HG02623 (cell line): ENCODE results near the gene UNC50.
"Not testable (repeated sequence)": the region's sequence is repeated elsewhere in the genome, so short reads cannot be mapped to it uniquely, and the experiment has no call there.

Experiments used
- ATAC-seq: cut with Tn5 transposase; IDR thresholded peaks from one replicate; pipeline ENCODE4 v1.9.1; 2021; ENCODE audit warnings: moderate library complexity; ENCODE audit not compliant: unreplicated experiment

UNC50 gene

DNA sequence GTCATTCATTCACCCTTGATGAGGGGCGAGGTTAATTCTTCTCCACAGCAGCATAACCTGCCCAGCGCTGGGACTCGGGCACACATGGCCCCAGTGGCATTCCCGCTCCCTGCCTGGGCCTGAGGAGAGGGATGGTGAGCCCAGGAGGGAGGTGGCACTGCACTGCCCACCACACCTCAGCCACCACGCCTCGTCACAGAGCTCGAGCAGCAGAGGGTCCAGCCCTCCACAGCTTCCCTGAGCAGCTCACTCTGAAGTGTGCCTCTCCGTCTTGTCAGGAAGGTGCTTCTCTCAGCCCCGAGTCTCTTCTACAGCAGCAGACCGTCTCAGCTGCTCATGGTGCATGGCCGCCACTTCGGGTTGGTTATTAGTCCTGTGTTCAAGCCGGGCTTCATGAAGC lies 35.0 kb upstream of the UNC50 start:
- ATAC-seq = no peak

DNA sequence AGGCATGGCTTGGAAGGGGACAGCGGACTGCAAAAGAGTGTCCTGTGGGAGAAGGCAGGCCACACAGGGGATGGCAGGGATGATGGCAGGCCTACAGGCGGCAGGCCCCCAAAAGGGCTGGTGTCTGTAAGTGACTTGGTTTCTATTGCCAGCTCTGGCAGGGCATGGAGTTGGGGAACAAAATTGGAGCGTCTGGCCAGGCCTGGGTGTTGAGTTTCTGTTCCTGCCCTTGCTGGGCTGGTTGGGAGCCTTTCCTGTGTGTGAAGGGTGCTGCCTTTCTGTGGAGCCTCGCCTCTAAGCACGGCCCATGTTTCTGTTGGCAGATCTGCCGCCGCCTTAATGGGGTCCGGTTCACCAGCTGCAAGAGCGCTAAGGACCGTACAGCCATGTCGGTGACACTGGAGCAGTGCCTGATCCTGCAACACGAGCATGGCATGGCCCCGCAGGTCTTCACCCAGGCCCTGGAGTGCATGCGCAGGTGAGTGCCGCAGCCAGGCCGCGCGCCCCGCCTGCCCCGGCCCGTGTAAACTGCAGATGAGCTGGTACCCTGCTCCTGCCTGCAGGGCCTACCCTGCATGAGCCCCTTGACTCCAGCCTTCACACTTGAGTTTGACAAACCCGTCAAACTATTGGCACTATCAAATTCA lies 31.6 kb upstream of the UNC50 start:
- no peak for ATAC-seq

DNA sequence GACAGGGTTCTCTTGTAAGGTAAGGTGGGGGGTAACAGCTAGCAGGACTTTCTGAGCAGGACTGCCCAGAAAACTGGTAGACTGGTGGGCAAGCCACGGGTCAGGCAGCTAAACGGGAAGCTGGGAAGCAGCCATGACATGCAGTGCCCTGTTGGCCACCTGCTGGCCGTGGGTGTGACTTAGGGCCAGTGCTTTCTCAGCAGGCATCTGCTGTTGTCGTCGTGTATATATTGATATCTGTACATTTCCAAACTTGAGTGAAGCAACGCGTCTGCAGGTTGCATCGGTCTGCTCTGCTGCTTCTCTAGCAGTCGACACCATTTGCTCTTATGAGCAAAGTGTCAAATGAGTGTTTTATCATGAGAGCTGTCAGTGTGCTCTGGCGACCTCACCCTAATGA lies 31.1 kb upstream of the UNC50 start:
- ATAC-seq = no peak

DNA sequence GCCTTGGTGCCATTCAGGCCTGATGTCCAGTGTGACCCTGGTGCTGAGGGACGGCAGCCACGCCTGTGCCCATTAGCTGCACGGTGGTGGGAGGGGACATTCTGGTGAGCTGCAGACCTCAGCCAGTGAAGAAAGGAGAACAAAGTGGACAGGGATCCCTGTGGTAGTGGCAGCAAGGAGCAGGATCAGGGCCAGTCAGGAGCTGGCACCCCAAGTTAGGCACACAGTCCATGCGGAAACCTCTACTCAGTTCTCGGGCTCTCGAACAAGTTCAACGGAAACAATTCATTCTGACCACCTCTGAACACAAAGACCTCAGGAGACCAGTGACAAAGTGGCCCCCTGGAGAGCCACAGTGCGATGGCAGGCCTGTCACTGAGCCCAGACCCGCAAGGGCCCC lies 30.2 kb upstream of the UNC50 start:
- ATAC-seq = no peak

DNA sequence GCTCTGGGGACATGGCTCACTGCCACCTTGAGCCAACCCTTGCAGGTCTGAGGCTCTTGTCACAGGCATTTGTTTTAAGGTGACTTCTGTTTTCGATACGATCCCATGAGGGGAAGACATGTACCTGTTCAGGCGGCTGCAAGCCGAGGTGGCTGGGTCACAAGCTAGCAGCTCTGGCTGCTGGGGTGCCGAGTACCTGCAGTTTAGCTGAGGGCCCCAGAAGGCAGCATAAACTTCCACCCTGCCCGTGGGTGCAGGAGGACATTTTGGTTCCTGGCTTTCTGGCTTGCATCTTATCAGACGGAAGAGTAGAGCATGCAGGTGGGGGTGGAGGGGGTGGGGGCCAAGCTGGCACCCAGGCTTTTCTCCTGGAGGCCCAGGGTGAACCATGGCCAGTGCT lies 28.5 kb upstream of the UNC50 start:
- no peak for ATAC-seq

DNA sequence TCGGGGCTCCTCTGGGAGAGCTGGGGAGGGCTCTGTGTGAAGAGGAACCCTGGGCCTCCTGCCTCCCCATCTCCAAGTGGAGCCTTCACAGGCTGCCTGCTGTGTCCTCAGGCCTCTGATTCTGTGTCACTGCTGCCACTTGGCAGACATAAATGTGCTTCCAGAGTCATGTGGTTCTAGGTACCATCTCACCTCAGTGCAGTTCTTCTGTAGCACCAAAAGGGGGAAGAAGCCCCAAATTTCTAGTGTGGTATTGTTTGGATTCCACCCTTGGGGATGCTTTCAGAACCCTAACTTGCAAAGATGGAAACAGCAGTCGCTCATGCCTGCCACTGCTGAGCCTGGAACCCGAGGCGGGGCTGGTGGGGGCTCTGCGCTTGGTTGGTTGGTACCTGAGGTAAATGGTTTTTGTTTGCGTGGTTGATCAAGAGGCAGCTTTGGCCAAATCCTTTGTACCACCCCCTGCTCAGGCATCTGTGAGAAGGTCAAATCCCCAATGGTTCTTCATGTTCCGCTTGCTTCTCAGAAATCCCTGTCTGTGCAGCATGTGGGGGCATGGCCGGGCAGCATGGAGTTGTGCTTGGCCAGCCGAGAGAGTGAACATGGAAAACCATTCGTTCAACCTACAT lies 27.6 kb upstream of the UNC50 start:
- ATAC-seq = no peak

DNA sequence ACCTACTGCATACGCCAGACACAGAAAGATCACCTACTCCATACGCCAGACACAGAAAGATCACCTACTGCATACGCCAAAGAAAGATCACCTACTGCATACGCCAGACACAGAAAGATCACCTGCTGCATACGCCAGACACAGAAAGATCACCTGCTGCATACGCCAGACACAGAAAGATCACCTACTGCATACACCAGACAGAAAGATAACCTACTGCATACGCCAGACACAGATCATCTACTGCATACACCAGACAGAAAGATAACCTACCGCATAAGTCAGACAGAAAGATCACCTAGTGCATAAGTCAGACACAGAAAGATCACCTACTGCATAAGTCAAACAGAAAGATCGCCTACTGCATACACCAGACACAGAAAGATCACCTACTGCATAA lies 25.9 kb upstream of the UNC50 start:
- ATAC-seq = no peak

DNA sequence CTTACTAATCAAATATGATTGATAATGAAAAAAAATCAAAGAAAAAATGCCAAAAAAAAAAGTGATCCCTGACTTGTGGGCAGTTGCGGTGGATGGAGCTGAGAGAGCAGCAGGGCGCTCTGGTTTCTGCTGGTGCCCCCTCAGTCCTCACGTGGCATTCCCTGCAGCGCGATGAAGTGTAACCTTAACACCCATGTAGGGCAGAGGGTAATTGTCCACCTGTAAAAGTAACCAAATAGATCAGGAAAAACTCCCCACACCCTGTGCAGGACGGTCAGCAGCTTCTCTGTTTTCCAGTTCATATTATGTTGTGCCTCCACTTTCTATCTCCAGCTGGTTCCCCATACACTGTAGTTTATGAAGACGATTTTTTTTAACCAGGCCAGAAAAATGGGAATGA lies 25.1 kb upstream of the UNC50 start:
- ATAC-seq = no peak

DNA sequence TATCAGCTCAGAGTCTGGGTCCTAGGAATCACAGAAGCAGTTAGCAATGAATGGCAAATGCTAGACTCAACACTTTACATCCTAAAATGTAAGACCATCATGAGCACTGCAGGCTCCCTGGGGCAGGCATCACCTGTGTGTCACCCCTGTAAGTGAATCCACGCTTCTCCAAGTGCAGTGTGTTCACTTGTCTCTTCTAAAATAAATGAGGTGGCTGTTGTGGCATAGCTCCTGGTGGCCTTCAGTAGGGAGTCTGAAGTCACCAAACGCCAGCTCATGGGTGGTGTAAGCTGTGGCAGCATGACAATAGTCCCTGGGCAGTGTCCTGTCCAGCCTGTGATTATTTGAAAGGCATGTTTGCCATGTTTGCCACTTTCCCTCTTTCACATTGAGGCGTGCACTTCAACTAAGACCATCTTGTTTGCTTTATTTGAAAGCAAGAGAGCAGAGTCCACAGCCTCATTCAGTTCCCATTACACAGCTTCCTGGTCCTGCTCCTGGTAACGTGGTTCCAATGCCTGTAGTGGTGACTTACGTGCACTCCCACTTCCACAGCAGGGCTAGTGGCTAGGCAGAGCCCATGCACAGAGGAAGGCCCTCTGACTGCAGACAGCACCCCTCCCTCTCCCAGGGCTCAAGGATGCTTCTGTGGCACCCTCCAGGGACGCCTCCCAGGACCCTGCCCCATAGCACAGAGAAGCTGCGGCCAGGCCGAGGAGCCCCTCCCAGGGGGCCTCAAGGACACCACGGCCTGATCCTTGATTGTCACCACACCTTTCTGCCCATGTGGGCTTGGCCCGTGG lies 24.4 kb upstream of the UNC50 start:
- ATAC-seq = no peak

DNA sequence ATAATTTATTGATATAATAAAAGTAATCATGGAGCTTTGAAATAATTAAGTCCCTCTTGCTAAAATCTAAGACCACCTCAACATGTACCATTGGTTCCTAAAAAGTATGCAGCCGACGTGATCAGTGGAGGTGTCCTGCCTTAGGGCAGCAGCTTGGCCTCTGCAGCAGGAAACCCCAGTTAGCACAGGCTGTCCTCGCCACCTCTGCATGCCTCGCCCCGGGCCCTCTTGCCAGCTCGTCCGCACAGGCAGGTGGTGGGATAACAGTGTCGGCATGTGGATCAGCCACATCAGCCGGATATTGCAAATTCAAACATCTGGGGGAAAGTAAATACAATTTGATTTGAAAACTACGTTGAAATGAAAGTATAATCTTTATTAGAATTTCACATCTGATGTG lies 23.0 kb upstream of the UNC50 start:
- ATAC-seq = no peak

DNA sequence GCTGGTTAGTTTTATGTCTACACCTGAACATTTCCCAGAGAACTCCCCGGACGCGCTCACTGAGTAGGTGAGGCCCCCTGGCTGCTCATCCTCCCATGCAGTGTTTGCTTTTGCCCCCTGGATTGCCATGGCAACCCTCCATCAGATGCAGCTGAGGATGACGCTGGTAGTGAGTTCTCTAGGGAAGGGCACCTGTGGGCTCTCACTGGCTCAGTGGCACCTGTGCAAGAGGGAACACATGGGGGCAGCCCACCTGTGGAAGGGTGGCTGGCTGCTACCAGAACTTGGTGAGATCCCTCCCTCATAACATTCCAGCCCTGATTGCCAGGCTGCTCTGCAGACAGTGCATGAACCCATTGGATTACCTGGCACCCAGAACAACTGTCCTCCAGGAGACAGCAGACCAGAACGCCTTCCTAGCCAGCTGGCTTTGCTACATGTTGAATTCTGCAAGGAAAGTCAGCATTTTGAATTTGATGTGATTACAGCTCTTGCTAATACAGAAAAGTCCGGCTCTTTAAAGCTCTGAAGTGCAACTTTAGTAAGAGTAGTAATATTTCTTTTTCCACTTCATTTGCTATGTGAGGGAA lies 21.7 kb upstream of the UNC50 start:
- no peak for ATAC-seq

DNA sequence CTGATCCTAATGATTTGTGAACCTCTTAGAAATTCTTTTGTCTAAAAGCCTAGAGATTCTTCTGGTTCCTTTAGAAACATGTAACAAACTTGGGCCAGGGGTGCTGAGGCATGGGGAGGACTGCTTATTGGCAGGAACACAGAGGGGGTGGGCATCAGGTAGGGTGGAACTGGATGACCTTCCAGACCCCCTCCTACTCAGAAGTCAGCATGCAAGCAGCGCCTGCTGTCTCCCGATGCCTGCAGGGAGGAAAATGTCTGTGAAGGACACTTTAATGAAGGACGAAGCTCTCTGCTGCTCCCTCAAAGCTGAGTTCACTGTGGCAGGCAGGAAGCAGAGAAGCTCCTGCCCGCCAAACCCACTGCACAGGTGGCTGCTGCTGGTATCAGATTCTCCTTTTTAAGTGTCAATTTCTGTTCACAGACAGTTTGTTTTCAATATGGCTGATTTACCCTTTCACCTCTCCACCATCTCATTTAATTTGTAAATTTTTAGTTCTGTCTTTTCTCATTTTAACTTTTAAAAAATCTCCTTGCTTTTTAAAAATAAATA lies 19.4 kb upstream of the UNC50 start:
- ATAC-seq = no peak

DNA sequence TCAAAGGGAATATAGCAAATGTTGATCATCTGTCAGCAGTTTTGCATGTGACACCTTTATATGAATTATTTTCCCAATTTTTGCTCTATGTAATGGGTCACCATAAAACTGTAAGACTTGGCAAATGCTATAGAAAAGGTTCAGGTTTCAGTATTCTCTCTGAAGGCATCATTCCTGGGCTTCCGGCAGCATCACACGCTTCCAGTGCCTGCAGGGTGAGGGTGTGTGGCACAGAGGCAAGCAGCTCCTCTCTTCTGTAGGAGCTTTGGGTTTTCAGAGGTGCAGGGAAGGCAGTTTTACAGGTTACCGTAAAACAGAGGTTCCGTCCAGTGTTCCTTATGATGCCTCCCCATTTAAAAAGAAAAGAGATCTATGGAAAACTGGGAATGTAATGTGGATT lies 18.9 kb upstream of the UNC50 start:
- no peak for ATAC-seq

DNA sequence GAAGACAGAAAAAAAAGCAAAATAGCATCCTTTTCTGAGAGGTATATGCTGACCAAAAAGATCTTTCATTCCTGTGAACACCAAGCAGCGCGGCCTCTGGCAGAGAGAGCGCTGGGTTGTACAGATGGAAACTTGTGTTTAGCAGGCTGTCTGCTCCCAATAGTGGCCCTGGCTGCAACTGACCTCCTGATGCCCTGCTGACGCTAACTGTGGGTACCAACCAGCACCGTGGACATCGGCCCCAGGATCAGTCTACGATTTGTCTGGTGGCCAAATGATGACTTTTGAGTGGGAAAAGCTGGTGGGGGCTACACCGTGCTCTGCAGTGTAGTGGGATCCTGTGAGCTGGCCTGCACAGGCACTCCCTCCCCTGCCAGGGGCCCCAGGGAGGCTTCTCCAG lies 15.8 kb upstream of the UNC50 start:
- ATAC-seq = no peak

DNA sequence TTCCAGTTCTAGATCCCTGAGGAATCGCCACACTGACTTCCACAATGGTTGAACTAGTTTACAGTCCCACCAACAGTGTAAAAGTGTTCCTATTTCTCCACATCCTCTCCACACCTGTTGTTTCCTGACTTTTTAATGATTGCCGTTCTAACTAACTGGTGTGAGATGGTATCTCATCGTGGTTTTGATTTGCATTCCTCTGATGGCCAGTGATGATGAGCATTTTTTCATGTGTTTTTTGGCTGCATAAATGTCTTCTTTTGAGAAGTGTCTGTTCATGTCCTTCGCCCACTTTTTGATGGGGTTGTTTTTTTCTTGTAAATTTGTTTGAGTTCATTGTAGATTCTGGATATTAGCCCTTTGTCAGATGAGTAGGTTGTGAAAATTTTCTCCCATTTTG lies 13.7 kb upstream of the UNC50 start:
- not testable (repeated sequence) for ATAC-seq

DNA sequence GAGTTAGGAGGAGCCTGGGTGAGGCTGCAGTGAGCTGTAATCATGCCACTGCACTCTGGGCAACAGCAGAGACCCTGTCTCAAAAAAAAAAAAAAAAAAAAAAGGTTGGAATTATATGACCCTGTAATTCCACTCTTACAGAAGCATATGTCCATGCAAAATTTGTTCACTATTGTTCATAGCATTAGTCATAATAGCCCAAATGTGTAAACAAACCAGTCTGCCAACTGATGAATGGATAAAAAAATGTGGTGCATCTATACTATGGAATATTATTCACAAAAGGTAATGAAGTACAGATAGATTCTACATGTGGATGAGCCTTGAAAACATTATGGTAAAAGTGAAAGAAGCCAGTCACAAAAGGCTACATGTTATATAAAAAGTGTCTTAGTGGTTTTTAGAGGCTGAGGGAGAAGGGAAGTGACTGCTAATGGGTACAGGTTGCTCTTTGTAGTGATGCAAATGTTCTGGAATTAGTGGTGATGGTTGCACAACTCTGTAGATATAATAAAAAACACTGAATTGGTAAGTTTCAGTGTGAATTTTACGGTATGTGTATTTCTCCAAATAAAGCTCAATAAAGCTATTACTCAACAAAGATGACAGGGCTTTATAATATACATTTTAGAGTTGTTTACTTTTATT lies 9.5 kb upstream of the UNC50 start:
- ATAC-seq = no peak

DNA sequence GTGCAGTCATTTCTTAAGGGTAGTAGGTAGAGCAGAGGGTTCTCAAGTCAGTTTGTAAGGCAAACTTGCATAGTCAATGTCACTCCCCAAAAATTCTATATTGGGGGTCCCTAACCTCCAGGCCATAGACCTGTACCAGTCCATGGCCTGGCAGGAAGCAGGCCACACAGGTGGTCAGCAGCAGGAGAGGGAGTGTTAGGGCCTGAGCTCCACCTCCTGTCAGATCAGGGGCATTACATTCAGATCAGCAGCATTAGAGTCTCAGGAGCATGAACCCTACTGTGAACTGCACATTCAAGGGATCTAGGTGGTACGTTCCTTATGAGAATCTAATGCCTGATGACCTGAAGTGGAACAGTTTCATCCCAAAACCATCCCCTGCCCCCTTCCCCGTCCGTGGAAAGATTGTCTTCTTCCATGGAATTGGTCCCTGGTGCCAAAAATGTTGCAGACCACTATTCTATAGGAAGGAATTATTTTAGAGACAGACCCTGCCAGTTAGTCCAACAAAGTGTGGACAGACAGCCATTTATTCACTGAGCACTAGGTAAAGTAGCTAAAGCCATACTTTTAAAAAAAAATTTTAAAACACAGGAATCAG lies 6.8 kb upstream of the UNC50 start:
- ATAC-seq = no peak

DNA sequence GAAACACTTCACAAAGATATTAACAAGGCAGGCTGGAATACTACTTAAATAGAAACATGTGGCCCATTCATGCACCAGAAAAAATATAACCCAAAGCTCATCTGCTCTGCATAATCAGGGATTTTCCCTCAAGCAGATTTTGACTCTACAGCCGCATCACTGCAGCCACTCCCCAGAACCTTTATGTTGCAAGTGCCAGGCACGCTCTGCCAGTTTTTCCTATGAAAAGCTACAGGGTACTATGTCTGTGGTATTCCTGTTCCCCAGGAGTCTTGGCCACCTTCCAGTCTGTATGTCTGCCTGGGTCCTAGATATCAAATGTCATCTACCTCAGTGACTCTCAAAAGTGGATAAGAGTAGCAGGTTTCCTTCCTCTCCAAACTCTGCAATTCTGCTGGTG lies 3.8 kb upstream of the UNC50 start:
- ATAC-seq = no peak

DNA sequence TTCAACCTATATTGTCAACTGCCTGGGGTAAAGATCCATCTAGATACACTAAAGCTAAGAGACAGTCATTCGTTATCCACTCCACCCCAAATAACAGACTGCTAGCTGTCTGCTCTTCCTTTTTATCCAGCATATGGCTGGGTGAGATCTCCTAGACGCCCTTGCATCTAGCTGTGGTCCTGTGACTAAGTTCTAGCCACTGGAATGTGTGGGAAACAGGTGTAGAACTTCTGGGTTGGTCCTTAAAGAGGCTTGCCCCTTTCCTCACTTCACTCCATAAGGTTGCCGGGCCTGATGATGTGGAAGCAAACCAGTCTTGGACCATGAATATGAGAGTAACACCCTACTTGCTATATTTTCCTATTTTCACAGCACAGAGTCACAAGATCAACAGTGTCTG lies 3.3 kb upstream of the UNC50 start:
- no peak for ATAC-seq

DNA sequence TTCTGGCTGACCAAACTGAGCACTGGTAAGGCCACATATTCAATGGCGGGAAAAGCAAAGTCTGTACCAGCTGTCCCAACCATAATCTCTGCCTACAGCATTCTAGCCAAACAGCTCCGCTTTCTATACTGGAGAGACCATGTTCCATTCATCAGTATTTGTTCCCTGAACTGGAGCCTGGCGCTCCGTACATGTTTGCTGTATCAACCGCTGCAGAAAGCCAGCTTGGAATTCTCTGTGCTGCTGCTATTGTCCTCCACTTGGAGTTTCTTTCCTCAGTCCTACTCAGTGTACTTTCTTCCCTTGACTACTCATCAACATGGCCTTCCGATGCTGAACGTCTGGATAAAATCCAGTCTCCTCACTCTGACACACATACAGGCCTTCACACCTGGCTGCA lies 2.0 kb upstream of the UNC50 start:
- ATAC-seq = no peak

DNA sequence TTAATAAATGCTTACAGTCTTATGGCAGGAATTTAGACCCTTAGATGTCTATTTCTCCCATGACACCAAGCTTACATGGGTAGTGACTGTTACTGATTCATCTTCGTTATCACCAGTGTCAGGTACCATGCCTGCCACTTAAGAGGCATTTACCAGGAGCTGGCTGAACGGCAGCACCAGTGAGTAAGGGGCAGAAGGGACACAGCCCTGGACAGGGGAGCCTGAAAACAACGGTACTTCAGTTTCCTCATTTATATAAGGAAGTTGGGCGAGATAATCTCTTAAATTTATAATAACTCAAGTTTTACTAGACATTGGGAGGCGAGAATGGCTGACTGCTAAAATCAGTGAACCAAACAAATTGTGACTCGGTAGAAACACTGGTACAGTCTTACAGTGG lies 1.3 kb upstream of the UNC50 start:
- ATAC-seq = no peak
